GM19035 (cell line): ENCODE results near the gene EARS2.

Experiments
- ATAC-seq: cut with Tn5 transposase; IDR thresholded peaks from one replicate; pipeline ENCODE4 v1.9.1; 2021; ENCODE audit not compliant: unreplicated experiment

Gene EARS2

GRCh38 chr16:23508589-23509440 is 48.3 kb downstream of the EARS2 start:
- ATAC-seq = no peak

- ATAC-seq = no peak
These were observed 50.5 kb downstream of the EARS2 start for GRCh38 chr16:23506606-23506994.

GRCh38 chr16:23505671-23506605 is 51.2 kb downstream of the EARS2 start:
- ATAC-seq = no peak

GRCh38 chr16:23505180-23505665 is 51.9 kb downstream of the EARS2 start:
- ATAC-seq = no peak

- ATAC-seq = peak; percentile 46
These were observed 52.5 kb downstream of the EARS2 start for GRCh38 chr16:23504453-23505179.

GRCh38 chr16:23504076-23504452 is 53.1 kb downstream of the EARS2 start:
- ATAC-seq = peak; percentile 11

- no peak for ATAC-seq
These were observed 54.7 kb downstream of the EARS2 start for GRCh38 chr16:23502466-23502865.

- ATAC-seq = no peak
These were observed 55.9 kb downstream of the EARS2 start for GRCh38 chr16:23501291-23501690.

- ATAC-seq = no peak
These were observed 56.3 kb downstream of the EARS2 start for GRCh38 chr16:23500862-23501225.

GRCh38 chr16:23500212-23500861 is 56.8 kb downstream of the EARS2 start:
- ATAC-seq = no peak

- ATAC-seq = no peak
These were observed 57.3 kb downstream of the EARS2 start for GRCh38 chr16:23499801-23500200.

GRCh38 chr16:23498863-23499262 is 58.3 kb downstream of the EARS2 start:
- no peak for ATAC-seq

GRCh38 chr16:23497543-23497868 is 59.6 kb downstream of the EARS2 start:
- ATAC-seq = no peak

- ATAC-seq = no peak
These were observed 60.2 kb downstream of the EARS2 start for GRCh38 chr16:23496821-23497542.

GRCh38 chr16:23495671-23496070 is 61.5 kb downstream of the EARS2 start:
- no peak for ATAC-seq

- no peak for ATAC-seq
These were observed 63.0 kb downstream of the EARS2 start for GRCh38 chr16:23494188-23494587.

GRCh38 chr16:23491490-23492391 is 65.4 kb downstream of the EARS2 start:
- ATAC-seq = no peak

GRCh38 chr16:23486480-23486879 is 70.7 kb downstream of the EARS2 start:
- ATAC-seq = no peak

- no peak for ATAC-seq
These were observed 71.3 kb downstream of the EARS2 start for GRCh38 chr16:23485841-23486240.
